HG02884 (cell line): ENCODE data around the gene CEP85.

Experiments
- ATAC-seq: cut with Tn5 transposase; IDR thresholded peaks from one replicate; pipeline ENCODE4 v1.9.1; 2021; ENCODE audit warnings: mild to moderate bottlenecking, moderate library complexity; ENCODE audit not compliant: unreplicated experiment

Gene CEP85

GRCh38 chr1:26233903-26234643, at the start of gene CEP85:
Gene CEP85 (plus strand): TSS chr1:26234200. CDS start chr1:26239784, 5,584 bp downstream.
- peak; percentile 82 for ATAC-seq

- no peak for ATAC-seq
Observed at GRCh38 chr1:26184883-26185282, 49.1 kb upstream of the CEP85 start.

- no peak for ATAC-seq
Observed at GRCh38 chr1:26187882-26188281, 46.1 kb upstream of the CEP85 start.

- no peak for ATAC-seq
Observed at GRCh38 chr1:26188477-26188876, 45.5 kb upstream of the CEP85 start.

GRCh38 chr1:26189331-26189730, 44.7 kb upstream of the CEP85 start:
- no peak for ATAC-seq

GRCh38 chr1:26189751-26190275, 44.2 kb upstream of the CEP85 start:
- no peak for ATAC-seq

- ATAC-seq: no peak
Observed at GRCh38 chr1:26190373-26190987, 43.5 kb upstream of the CEP85 start, which contains the start of gene CATSPER4. Gene CATSPER4 (plus strand): TSS chr1:26190602. CDS start chr1:26190628, 26 bp downstream.

GRCh38 chr1:26191739-26192138, 42.3 kb upstream of the CEP85 start:
- no peak for ATAC-seq

- no peak for ATAC-seq
Observed at GRCh38 chr1:26195805-26196204, 38.2 kb upstream of the CEP85 start.

- ATAC-seq: no peak
Observed at GRCh38 chr1:26197301-26197700, 36.7 kb upstream of the CEP85 start.

GRCh38 chr1:26197813-26198212, 36.2 kb upstream of the CEP85 start:
- no peak for ATAC-seq

- ATAC-seq: no peak
Observed at GRCh38 chr1:26200413-26200812, 33.6 kb upstream of the CEP85 start.

- ATAC-seq: no peak
Observed at GRCh38 chr1:26203642-26204318, 30.2 kb upstream of the CEP85 start.

- no peak for ATAC-seq
Observed at GRCh38 chr1:26210147-26210870, 23.7 kb upstream of the CEP85 start.

GRCh38 chr1:26212726-26213125, 21.3 kb upstream of the CEP85 start:
- no peak for ATAC-seq

GRCh38 chr1:26213335-26213905, 20.6 kb upstream of the CEP85 start:
- no peak for ATAC-seq

- ATAC-seq: no peak
Observed at GRCh38 chr1:26215246-26215645, 18.8 kb upstream of the CEP85 start.

- ATAC-seq: no peak
Observed at GRCh38 chr1:26218906-26219494, 15.0 kb upstream of the CEP85 start.

GRCh38 chr1:26220199-26220912, 13.6 kb upstream of the CEP85 start:
- ATAC-seq: no peak

GRCh38 chr1:26221094-26221493, 12.9 kb upstream of the CEP85 start:
- no peak for ATAC-seq
